Measurements from ENCODE around the gene KLHL5.

GRCh38 chr4:39170301-39170700 is 108.3 kb downstream of the KLHL5 start:
- TF ChIP-seq ZNF274 (IDR thresholded peaks at IDR 0.05; ENCODE audit: low read depth, low read length) (no peak), YY1 (IDR thresholded peaks at IDR 0.05; ENCODE audit: insufficient read depth, insufficient read length) (no peak), SUZ12 (IDR thresholded peaks at IDR 0.05; ENCODE audit: extremely low read depth, insufficient read depth, insufficient read length) (no peak)

All from NT2/D1 (cell line).